Chondrocyte (in vitro differentiated cells): Measurements from ENCODE around the gene PFKFB3. TPM values are rescaled to one million over a fixed set of nuclear protein-coding genes. Genes with fewer than 3 reads are reported as not detected.

ENCODE experiments used
- DNase-seq: peaks from one replicate; pipeline ENCODE4 v3.0.0; 2021; ENCODE audit warnings: mixed read lengths, low spot score
- H3K27ac Mint-ChIP-seq: one replicate; pipeline ENCODE4 v1.8.0; 2021; ENCODE audit warnings: mild to moderate bottlenecking, moderate library complexity, mixed read lengths; ENCODE audit not compliant: unreplicated experiment
- H3K27me3 Mint-ChIP-seq: 2 replicates; pipeline ENCODE4 v1.8.0; 2021; ENCODE audit warnings: low read depth, mixed read lengths
- H3K36me3 Mint-ChIP-seq: 2 replicates; pipeline ENCODE4 v1.8.0; 2021; ENCODE audit warnings: low read depth, mixed read lengths
- H3K4me1 Mint-ChIP-seq: 2 replicates; pipeline ENCODE4 v1.8.0; 2021; ENCODE audit warnings: low read depth, mild to moderate bottlenecking, mixed read lengths
- H3K4me3 Mint-ChIP-seq: one replicate; pipeline ENCODE4 v1.8.0; 2021; ENCODE audit warnings: mild to moderate bottlenecking, moderate library complexity, mixed read lengths; ENCODE audit not compliant: unreplicated experiment
- H3K9me3 Mint-ChIP-seq: 2 replicates; pipeline ENCODE4 v1.8.0; 2021; ENCODE audit warnings: low read depth, mixed read lengths
- total RNA-seq: library from RNA; stranded (reverse); gene quantifications from 3 replicates; pipeline ENCODE4 v1.2.1, GENCODE V29; 2021
- TF ChIP-seq, protein P1 (sequence below): fragments of 200-600 bp; sonication (generic); IDR thresholded peaks from 2 replicates; pipeline ENCODE4 v1.5.0; 2021; ENCODE audit warnings: antibody characterized with exemption, mild to moderate bottlenecking, moderate library complexity

Gene PFKFB3
- total RNA-seq, 1 donor from 2014 or later = 46.5 TPM

DNA sequence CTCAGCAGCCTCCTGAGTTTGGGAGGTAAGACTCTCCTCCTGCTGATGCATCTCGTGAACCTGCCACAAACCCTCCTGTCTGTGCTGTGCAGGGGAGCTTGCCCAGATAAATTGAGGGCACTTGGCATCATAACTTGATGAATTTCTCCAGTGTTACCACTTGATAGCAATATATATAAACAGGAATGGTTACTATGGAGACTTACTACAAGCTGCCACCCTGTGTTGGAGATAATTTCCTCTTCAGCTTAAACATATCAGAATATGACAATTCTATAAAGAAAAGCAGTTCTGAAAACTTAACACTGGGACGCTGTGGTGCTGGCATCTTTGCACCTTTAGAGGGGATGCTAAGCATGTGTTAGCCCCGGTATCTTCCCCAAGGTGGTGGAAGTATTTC lies 14.9 kb downstream of the PFKFB3 start:
- Mint-ChIP-seq H3K36me3 (peaks cover 45% of the 10 kb centered on the region), H3K4me3 (no peak overlapping the region), H3K27me3 (no peaks in the 10 kb centered on the region), H3K9me3 (no peaks in the 10 kb centered on the region), H3K27ac (no peak overlapping the region), H3K4me1 (peaks cover 43% of the 10 kb centered on the region)
- TF ChIP-seq, protein P1, sequence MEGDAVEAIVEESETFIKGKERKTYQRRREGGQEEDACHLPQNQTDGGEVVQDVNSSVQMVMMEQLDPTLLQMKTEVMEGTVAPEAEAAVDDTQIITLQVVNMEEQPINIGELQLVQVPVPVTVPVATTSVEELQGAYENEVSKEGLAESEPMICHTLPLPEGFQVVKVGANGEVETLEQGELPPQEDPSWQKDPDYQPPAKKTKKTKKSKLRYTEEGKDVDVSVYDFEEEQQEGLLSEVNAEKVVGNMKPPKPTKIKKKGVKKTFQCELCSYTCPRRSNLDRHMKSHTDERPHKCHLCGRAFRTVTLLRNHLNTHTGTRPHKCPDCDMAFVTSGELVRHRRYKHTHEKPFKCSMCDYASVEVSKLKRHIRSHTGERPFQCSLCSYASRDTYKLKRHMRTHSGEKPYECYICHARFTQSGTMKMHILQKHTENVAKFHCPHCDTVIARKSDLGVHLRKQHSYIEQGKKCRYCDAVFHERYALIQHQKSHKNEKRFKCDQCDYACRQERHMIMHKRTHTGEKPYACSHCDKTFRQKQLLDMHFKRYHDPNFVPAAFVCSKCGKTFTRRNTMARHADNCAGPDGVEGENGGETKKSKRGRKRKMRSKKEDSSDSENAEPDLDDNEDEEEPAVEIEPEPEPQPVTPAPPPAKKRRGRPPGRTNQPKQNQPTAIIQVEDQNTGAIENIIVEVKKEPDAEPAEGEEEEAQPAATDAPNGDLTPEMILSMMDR = no peak
- DNase-seq = no peak

DNA sequence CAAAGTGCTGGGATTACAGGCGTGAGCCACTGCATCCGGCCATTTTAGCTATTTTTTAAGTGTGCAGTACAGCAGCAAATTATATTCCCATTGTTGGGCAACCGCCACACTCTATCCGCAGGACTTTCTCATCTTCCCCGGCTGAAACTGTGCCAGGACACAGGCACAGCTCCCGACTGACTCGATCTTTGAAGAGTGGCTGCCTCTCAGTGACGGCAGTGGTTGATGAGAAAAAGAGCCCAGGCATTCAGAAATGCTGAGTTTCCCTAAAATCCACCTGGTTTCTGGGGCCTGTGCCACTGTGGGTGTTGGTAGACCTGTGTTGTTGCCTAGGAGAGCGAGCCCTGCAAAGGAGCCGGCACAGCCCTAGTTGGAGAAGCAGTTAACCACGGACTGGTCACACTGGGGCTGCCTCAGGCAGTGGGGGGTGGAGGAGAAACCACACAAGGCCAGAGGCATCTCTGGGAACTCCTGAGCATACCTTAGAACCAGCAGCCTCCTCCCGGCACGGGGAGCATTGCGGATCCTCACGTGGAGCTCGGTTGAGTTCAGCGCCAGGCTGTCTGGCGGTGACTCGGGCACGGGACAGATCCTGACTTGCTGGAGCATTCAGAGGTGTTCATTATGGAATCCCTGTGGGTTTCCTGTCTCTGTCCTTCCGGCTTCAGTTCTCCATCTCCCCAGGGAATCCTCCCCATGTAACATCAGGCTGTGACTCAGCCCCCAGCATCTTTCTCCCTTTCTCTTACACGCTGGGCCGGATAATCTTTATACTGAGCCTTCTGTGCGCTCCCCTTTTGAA lies 16.2 kb downstream of the PFKFB3 start:
- TF ChIP-seq, protein P1 = no peak
- Mint-ChIP-seq H3K36me3 (peaks cover 42% of the 10 kb centered on the region), H3K27ac (peak overlapping the region; percentile 80), H3K4me3 (no peak overlapping the region), H3K27me3 (no peaks in the 10 kb centered on the region), H3K4me1 (peaks cover 31% of the 10 kb centered on the region), H3K9me3 (no peaks in the 10 kb centered on the region)
- no peak for DNase-seq

DNA sequence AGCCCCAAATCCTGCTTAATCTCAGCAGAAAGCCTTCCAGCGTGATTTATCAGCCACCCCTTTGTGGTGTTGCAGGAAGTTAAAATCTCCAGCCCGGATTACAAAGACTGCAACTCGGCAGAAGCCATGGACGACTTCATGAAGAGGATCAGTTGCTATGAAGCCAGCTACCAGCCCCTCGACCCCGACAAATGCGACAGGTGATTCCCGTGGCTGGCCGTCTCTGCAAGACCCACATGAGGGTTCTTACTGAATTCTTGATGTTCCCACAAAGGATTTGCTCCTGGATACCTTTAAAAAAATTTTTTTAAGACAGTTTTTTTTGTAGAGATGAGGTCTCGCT lies 16.7 kb downstream of the PFKFB3 start:
- Mint-ChIP-seq H3K36me3 (peaks cover 44% of the 10 kb centered on the region), H3K4me1 (peaks cover 30% of the 10 kb centered on the region), H3K4me3 (no peak overlapping the region), H3K27ac (peak overlapping the region; percentile 80), H3K27me3 (no peaks in the 10 kb centered on the region), H3K9me3 (no peaks in the 10 kb centered on the region)
- TF ChIP-seq, protein P1 = no peak
- DNase-seq = no peak

DNA sequence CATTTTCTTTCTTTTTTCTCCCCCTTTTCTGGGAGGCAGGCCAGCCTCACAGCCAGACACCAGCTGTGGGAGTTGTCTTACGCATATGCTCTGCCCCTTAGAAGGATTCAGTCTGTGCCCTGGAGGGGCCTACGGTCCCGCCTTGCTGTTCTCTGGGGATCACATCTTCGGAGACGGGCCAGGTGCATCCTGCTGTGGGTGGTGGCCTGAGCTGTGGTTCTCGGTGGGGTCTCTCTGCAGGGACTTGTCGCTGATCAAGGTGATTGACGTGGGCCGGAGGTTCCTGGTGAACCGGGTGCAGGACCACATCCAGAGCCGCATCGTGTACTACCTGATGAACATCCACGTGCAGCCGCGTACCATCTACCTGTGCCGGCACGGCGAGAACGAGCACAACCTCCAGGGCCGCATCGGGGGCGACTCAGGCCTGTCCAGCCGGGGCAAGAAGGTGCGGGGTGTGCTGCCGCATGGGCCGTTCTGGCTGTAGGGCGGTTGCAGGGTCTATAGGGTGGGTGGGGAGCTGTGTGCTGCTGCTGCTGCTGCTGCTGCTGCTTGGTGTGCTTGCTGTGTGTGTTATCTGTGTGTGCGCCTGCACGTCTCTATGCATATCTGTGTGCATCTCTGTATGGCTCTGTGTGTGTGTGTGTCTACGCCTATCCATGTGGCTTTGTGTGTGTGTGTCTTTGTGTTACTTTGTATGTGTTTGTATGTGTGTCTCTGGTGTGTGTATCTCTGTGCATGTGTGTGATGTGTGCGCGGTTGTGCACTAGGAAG lies 17.9 kb downstream of the PFKFB3 start:
- no peak for DNase-seq
- Mint-ChIP-seq H3K36me3 (peaks cover 44% of the 10 kb centered on the region), H3K27ac (no peak overlapping the region), H3K27me3 (no peaks in the 10 kb centered on the region), H3K4me3 (no peak overlapping the region), H3K9me3 (no peaks in the 10 kb centered on the region), H3K4me1 (peaks cover 30% of the 10 kb centered on the region)
- TF ChIP-seq, protein P1 = no peak

DNA sequence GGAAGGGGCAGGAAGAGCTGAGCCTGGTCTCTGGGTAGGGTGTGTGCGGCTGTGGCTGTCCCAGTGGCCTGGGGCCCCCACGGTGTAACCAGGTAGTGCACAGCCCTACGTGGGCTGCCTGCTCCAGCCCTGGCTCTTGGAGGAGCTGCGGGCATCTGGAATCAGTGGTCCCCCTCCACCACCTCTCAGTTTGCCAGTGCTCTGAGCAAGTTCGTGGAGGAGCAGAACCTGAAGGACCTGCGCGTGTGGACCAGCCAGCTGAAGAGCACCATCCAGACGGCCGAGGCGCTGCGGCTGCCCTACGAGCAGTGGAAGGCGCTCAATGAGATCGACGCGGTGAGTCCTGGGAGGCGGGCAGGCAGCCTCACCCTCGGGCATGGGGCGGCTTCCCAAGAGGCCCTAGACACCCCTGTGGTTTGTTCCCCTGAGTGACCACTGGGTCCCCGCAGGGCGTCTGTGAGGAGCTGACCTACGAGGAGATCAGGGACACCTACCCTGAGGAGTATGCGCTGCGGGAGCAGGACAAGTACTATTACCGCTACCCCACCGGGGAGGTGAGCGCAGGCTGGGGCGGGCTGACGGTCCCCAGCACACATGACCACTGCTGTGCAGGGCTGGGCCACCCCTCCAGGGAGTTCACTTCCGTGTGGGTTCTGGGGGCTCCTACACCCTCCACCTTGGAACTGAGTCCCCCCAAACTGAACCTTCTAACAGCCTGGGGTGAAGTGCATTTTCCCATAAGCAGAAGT lies 18.6 kb downstream of the PFKFB3 start:
- no peak for DNase-seq
- Mint-ChIP-seq H3K27ac (peak overlapping the region; percentile 45), H3K9me3 (no peaks in the 10 kb centered on the region)

More for the DNA sequence above, 18.6 kb downstream of the PFKFB3 start:
- Mint-ChIP-seq H3K27me3 (no peaks in the 10 kb centered on the region), H3K36me3 (peaks cover 48% of the 10 kb centered on the region), H3K4me3 (no peak overlapping the region), H3K4me1 (peaks cover 30% of the 10 kb centered on the region)
- TF ChIP-seq, protein P1 = no peak
